ENCODE results near the gene CAMTA1.

CAMTA1 gene

DNA sequence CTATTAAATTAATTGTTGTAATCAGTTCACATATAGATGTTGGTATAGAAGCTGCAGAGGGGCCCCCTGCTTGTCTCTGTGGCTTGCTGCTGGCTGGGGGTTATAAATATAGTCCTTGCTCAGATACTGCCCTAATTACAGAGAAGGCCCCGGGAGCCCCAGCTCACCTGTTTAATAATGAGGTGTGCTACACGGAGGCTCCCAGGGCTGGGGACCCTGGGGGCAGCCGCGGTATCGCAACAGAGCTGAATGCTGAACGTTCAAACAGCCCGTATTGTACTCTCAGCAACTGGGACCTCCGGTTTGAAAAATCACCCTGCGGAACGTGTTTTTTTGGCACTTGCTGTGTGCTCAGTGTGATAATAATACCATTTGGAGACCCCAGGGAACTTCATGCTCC is 309.3 kb downstream of the CAMTA1 start:
- H3K4me3 ChIP-seq (ENCODE audit: low read depth, low read length): no peak overlapping the region
- TF ChIP-seq, protein P1, sequence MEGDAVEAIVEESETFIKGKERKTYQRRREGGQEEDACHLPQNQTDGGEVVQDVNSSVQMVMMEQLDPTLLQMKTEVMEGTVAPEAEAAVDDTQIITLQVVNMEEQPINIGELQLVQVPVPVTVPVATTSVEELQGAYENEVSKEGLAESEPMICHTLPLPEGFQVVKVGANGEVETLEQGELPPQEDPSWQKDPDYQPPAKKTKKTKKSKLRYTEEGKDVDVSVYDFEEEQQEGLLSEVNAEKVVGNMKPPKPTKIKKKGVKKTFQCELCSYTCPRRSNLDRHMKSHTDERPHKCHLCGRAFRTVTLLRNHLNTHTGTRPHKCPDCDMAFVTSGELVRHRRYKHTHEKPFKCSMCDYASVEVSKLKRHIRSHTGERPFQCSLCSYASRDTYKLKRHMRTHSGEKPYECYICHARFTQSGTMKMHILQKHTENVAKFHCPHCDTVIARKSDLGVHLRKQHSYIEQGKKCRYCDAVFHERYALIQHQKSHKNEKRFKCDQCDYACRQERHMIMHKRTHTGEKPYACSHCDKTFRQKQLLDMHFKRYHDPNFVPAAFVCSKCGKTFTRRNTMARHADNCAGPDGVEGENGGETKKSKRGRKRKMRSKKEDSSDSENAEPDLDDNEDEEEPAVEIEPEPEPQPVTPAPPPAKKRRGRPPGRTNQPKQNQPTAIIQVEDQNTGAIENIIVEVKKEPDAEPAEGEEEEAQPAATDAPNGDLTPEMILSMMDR (IDR thresholded peaks at IDR 0.05; ENCODE audit: low read depth, low read length, missing control alignments): no peak
- DNase-seq (ENCODE audit: low read depth): no peak

DNA sequence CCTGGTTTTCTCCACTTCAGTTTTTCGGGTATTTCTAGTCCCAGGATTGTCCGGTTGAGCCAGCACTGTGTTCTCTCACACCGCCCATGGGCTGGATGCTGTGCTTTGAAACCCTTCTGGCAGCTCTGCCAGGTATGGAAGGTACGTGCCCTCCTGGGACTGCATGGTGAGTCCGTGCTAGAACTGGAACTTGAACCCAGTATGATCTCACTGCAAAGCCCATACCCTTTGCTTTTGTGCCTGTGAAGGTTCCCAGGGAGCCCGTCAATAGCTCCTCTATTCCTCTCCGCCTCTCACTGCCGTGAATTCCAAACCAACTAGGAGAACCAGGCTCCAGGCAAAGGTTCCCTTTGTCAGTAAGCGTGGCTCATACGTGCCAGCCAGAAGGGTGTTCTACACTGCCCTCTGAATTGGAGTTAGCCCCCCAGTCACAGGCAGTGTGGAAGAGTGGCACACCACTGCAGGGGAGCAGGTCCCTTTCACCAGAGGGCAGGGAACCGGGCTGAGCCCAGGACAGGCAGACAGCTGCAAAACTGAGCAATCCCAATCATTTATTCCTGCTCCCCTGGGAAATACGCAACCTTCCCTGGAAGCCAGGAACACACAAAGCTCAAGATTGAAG is 310.2 kb downstream of the CAMTA1 start:
- TF ChIP-seq, protein P1 (IDR thresholded peaks at IDR 0.05; ENCODE audit: low read depth, low read length, missing control alignments): no peak
- no peak overlapping the region for H3K4me3 ChIP-seq (ENCODE audit: low read depth, low read length)
- no peak for DNase-seq (ENCODE audit: low read depth)

DNA sequence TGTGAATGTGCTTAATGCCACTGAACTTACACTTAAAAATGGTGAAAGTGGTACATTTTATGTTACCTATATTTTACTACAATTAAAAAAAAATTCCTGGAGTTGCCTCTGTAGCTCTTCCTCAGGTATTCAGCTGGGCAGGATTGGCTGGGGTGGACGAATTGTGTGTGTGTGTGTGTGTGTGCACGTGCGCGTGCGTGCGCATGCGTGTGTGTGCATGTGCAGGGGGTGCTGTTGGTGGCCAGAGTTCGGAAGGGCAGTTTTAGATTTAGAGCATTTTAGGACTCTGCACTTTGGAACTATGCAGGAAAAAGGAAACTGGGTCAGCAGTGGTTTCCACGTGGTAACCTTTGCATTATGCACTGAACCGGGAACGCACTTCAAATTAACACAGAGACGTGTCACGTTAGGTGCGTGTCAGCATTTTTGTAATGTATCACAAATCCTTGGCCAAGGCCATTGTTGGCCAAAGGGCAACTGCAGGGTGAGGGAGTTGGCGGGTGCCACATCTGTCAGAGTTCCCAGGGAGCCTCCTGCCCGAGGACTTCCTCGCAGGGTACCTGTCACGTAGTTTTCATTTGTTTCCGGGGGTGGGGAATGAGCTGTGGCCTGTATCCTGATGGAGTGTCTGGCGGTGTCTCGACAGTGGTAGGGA is 312.8 kb downstream of the CAMTA1 start:
- no peak for DNase-seq (ENCODE audit: low read depth)
- TF ChIP-seq, protein P1 (IDR thresholded peaks at IDR 0.05; ENCODE audit: low read depth, low read length, missing control alignments): no peak
- H3K4me3 ChIP-seq (ENCODE audit: low read depth, low read length): no peak overlapping the region

DNA sequence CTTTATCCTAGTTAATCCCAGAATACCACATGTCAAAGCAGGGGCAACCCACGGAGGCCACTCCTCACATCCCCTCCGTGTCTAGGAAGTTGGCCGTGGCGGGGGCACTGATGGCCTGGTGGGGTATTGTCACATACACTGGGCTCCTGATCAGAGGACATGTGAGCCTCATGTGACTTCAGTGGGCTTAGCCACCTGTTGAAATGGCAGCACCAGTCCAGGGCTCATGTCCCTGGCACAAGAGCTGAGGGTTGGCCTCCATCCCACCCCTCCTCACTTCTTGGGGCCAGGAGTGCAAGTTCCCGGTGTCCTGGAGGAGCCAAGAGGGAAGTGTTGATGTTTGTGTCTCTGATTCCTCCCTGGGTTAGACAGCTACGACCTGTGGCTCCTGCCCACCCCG is 313.4 kb downstream of the CAMTA1 start:
- H3K4me3 ChIP-seq (ENCODE audit: low read depth, low read length): no peak overlapping the region
- TF ChIP-seq, protein P1 (IDR thresholded peaks at IDR 0.05; ENCODE audit: low read depth, low read length, missing control alignments): no peak
- no peak for DNase-seq (ENCODE audit: low read depth)

DNA sequence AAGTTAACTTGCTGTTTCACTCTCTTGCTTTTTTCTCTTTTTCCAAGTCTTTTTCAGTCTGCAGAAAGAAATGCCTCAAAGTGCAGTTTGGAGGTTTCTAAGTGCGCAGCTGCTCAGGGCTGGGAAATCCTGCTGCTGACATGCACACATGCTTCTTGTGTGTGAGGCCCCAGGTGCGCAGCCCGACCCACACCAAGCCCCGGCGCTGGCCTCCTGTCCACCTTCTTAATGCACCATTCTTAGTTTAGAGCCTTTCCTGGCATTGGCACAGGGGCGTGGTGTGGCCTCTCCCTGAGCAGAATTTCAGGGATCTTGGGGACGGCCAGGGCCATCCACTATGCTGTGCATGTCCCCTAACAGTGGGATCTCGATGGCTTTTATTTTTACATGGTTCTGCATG is 315.2 kb downstream of the CAMTA1 start:
- no peak for DNase-seq (ENCODE audit: low read depth)
- H3K4me3 ChIP-seq (ENCODE audit: low read depth, low read length): no peak overlapping the region
- TF ChIP-seq, protein P1 (IDR thresholded peaks at IDR 0.05; ENCODE audit: low read depth, low read length, missing control alignments): no peak

DNA sequence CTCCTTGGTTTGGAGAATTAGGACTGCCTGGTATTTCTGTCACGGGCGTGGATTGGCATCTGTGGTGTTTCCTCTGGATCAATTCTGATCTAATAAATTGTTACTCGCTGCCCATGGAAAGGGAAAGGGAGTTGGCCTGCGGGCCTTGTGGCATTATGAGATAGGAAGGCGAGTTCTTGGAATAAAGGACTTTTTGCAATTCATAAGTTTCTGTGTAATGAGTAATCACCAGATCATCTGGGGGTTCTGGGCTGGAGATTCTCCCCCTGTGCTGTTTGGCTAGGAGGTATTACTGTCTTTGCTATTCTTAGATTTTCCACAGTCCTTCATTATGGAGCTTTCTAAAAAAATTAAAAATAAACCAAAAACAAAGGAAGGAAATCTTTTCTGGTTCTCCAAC is 315.9 kb downstream of the CAMTA1 start:
- TF ChIP-seq, protein P1 (IDR thresholded peaks at IDR 0.05; ENCODE audit: low read depth, low read length, missing control alignments): no peak
- DNase-seq (ENCODE audit: low read depth): no peak
- no peak overlapping the region for H3K4me3 ChIP-seq (ENCODE audit: low read depth, low read length)

DNA sequence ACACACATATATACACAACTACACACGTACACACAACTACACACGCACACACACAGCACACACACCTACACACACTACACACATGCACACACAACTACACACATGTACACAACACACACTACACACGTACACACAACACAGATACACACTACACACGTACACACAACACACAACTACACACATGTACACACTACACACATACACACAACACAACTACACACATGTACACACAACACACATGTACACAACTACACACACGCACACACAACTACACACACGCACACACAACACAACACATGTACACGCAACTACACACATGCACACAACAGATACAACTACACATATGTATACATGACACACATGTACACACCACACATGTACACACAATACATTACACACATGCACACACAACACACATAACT is 318.1 kb downstream of the CAMTA1 start:
- TF ChIP-seq, protein P1 (IDR thresholded peaks at IDR 0.05; ENCODE audit: low read depth, low read length, missing control alignments): no peak
- DNase-seq (ENCODE audit: low read depth): no peak
- no peak overlapping the region for H3K4me3 ChIP-seq (ENCODE audit: low read depth, low read length)

All from GM12864 (cell line).